GM20431 (cell line): ENCODE results near the gene SLC17A1.
"Not testable (repeated sequence)": the region's sequence is repeated elsewhere in the genome, so short reads cannot be mapped to it uniquely, and the experiment has no call there.

Source experiments
- in situ Hi-C: fragments of 300-500 bp; cut with MseI, MboI; formaldehyde crosslinking; loops from one replicate; pipeline ENCODE4 v1.15.0; 2020; ENCODE audit warnings: low sequenced_read_pairs; ENCODE audit not compliant: unreplicated experiment

Gene SLC17A1

GRCh38 chr6:25764611-25765010 lies 67.2 kb downstream of the SLC17A1 start:
- in situ Hi-C loops: no loop called here

DNA sequence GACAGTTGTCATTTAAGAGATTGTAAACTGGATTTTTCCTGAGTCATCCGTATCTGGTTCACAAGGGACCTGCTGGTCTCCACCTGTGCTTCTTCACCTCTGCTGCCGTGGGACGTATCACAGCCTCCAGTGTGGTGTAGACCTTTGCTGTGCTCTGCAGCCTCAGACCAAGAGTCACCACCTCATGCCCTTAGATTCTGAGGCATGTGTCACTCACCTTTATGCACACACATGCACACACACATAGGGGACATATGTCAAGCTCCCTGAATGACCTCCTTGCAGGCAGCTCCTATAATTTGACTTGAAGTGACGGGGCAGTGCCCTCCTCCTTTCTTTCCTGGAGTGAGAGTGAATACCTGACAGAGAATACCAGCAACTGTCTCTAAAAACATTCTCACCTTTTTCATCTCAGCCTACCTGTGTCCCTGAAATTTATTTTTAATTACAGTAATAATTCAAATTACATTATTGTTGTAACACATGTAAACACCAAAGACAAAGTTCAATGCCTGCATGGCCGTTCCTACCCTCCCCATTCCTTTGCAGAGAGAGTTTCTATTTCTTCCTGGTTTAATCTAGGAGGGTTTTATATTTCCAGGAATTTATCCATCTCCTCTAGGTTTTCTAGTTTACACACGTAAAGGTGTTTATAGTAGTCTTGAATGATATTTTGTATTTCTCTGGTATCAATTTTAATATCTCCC lies 73.8 kb downstream of the SLC17A1 start:
- in situ Hi-C loops: no loop called here

GRCh38 chr6:25756382-25757363 lies 75.2 kb downstream of the SLC17A1 start:
- in situ Hi-C loops: no loop called here

DNA sequence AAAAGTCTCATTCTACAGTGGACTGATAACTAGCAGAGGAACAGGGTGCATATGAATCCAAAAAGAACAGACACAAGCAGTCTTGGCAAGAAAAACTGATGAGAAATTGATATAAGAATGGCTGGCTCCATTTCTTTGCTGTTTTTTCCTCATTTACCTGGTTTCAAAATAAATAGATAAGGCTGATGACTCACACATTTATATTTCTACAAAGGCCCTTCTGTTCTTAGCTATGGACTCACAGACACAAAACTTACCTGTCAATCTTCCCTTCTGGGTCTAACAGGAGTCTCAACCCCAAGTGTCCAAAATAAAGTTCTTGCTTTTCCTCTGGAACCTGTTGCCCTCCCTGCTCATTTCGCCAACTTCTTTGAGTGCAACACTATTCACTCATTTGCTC lies 76.4 kb downstream of the SLC17A1 start:
- in situ Hi-C loops: no loop called here

GRCh38 chr6:25754535-25754934 lies 77.3 kb downstream of the SLC17A1 start, which contains the start of gene SLC17A4:
Gene SLC17A4 (plus strand): TSS chr6:25754742. CDS start chr6:25761963, 7,221 bp downstream.
- in situ Hi-C loops: no loop called here

DNA sequence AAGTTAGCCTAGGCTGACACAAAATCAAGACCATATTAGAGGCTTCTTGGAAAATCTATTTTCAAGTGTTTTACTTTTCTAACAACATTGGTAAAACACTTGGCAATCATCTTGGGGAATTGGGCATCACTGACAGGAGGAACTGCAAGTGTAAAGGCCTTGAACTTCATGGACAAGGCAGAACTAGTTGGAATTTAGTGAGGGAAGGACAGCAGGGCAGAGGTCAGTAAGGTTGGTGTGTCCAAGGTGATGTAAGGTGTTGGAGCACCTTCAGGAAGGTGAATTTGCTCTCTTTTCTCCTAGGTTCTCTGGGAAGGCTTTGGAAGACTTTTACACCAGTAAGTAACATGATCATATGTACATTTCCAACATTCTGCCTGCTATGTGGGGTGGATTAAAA lies 78.8 kb downstream of the SLC17A1 start:
- in situ Hi-C loops: no loop called here

DNA sequence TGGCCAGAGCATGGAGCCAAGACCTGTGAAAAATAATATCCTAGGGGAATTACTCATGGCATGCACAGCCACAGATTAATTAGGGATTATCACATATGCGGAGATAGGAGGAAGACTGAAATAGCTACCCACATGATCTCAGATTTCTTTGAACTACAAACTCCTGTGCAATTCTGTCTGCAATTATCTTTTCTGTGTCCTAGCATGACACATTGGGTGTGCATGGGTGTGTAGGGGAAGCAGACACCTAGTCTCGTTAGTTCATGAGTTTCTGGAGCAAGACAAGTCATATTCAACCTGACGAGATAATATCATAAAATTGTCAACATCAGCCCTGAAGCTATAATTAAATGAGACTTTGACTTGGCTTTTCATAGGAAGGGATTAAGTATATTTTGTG lies 80.9 kb downstream of the SLC17A1 start:
- in situ Hi-C loops: no loop called here

DNA sequence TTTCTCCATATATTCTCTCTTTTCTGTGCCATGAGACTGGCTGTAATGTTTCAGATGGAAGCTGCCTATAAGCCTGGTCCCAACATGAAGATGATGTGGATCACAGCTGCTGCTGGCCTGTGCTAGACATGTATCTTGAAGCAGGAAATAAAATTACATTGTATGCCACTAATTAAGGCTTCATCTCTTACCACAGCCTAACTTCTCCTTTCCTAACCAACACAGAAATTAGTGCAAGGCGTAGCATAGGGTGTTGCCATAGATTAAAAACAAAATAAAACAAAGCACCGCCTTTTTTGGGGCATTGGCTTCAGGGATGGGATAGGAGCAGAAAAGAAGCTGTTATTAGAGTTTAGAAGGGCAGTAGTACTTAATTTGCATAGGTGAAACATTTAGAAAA lies 82.0 kb downstream of the SLC17A1 start:
- in situ Hi-C loops: no loop called here

- in situ Hi-C loops: not testable (repeated sequence)
These were observed 83.0 kb downstream of the SLC17A1 start for GRCh38 chr6:25748601-25749517.

DNA sequence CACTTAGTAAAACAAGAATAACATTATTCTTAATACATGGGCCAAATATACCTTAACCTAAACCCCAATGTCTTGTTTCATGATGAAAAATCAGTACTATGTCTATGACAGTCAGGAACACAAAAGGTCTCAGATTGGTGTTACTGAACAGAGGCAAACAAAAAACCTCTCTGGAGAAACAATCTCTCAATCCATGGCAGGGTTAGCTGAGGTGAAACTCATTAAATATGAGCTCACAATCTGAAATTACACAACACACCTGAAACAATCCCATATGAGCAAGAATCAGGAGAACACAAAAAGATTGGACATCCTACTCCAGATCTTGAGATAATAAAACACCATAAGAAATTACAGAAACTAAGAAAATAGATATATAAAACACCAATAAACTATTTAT lies 83.8 kb downstream of the SLC17A1 start:
- in situ Hi-C loops: no loop called here

GRCh38 chr6:25747477-25747876 lies 84.4 kb downstream of the SLC17A1 start:
- in situ Hi-C loops: no loop called here

DNA sequence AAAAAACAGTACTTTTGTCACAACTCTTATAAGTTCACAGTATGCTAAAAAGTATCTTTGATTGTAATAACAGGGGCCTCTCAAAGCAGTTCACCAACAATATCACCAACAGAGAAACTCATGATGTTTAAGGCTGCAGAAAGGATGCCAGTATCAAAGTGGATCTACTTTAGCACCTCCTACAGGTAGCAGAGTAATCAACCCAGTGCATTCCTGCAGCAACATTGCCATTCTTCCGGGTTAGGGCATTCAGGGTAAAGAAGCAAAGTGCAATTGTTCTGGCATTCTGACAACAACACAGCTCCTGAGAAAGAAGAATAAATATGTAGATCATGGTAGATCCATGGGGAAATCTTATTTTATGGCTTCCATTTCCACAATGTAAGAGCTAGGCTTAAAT lies 84.9 kb downstream of the SLC17A1 start:
- in situ Hi-C loops: no loop called here

DNA sequence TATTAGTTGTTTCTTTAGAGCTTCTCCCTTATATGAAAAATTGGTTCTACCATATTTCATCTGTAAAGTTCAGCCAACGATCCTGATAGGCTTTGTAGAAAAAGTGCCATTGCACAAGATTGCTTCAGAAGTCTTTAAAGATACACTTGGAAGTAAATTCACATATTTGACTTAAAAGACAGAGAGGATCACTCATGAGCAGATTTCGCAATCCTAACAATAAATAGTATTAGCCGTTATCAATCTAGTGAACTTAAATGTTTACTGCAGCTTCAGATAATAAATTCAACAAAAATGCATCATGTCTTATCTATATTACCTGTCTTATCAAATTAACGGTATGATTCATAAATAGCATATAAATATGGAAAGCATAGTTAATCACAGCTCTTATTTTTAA lies 86.0 kb downstream of the SLC17A1 start:
- in situ Hi-C loops: no loop called here

DNA sequence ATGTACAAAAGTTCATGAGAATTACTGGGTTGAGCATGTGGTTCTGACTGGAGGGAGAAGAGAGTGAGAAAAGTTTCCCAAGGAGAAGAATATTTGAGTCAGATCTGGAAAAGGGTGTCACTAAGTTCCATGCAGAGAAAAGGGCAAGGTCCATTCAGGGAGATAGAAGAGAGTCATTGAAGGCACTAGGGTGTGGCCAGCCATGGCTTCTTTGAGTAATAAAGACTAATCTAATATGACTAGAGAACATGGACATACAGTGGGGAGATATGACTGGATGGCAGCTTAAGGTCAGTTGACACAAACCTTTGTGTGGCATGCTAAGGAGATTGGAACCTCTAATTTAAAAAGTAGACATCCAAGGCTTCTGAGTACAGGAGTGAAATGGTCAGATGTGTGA lies 88.0 kb downstream of the SLC17A1 start:
- in situ Hi-C loops: no loop called here

GRCh38 chr6:25735261-25735660 lies 96.6 kb downstream of the SLC17A1 start:
- in situ Hi-C loops: no loop called here
